CD8-positive, alpha-beta memory T cell (primary cell): ENCODE measurements around the gene MMP24OS. TPM values are rescaled to one million over a fixed set of nuclear protein-coding genes. Genes with fewer than 3 reads are reported as not detected.
A peak's percentile ranks its signal among the peaks of the same experiment; 100 is the strongest.

Experiments
- CTCF ChIA-PET: fragments of 350-600 bp; sonication (Branson Sonifier 250); formaldehyde crosslinking; loops from one replicate; lab custom pipeline; 2021; ENCODE audit warnings: antibody characterized with exemption; lab: Charles Lee
- POLR2A ChIA-PET: fragments of 350-600 bp; sonication (Branson Sonifier 250); formaldehyde crosslinking; loops from one replicate; lab custom pipeline; 2021; ENCODE audit warnings: antibody characterized with exemption; lab: Charles Lee
- DNase-seq, 5 donors: peaks; one replicate each; pipeline versions ENCODE4 v3.0.0 to v3.0.0-alpha.2; 2020 to 2022; ENCODE audit warnings: mixed read lengths in 1 of 5
- H3K27ac ChIP-seq: one replicate; pipeline ENCODE4 v1.7.0; 2013; ENCODE audit warnings: low read depth, mild to moderate bottlenecking, low read length, moderate library complexity
- H3K27me3 ChIP-seq: 2 replicates; pipeline ENCODE4 v1.7.0; 2013; ENCODE audit warnings: low read length, mild to moderate bottlenecking; ENCODE audit not compliant: insufficient read depth, poor library complexity, severe bottlenecking
- H3K36me3 ChIP-seq: 2 replicates; pipeline ENCODE4 v1.7.0; 2013; ENCODE audit warnings: mild to moderate bottlenecking, low read length, moderate library complexity; ENCODE audit not compliant: insufficient read depth
- H3K4me1 ChIP-seq: 2 replicates; pipeline ENCODE4 v1.7.0; 2013; ENCODE audit warnings: mild to moderate bottlenecking, low read length, moderate library complexity; ENCODE audit not compliant: insufficient read depth
- H3K4me3 ChIP-seq: 2 replicates; pipeline ENCODE4 v1.7.0; 2013; ENCODE audit warnings: mild to moderate bottlenecking, low read length
- H3K9me3 ChIP-seq: 2 replicates; pipeline ENCODE4 v1.7.0; 2013; ENCODE audit warnings: mild to moderate bottlenecking, low read length
- H3K27ac Mint-ChIP-seq, 8 donors: one replicate each; pipeline ENCODE4 v1.8.0; 2020 to 2021; ENCODE audit warnings: mixed read lengths in 8 of 8, mild to moderate bottlenecking in 6 of 8, inconsistent platforms in 3 of 8, moderate library complexity in 3 of 8
- H3K27me3 Mint-ChIP-seq, 2 donors: one replicate each; pipeline ENCODE4 v1.8.0; 2020 to 2021; ENCODE audit warnings: mixed read lengths in 2 of 2, mild to moderate bottlenecking in 1 of 2, moderate library complexity in 1 of 2
- H3K36me3 Mint-ChIP-seq, 3 donors: one replicate each; pipeline ENCODE4 v1.8.0; 2020 to 2021; ENCODE audit warnings: mixed read lengths in 3 of 3, inconsistent platforms in 1 of 3, mild to moderate bottlenecking in 1 of 3
- H3K4me1 Mint-ChIP-seq, 3 donors: one replicate each; pipeline ENCODE4 v1.8.0; 2020 to 2021; ENCODE audit warnings: mixed read lengths in 3 of 3, inconsistent platforms in 1 of 3, mild to moderate bottlenecking in 1 of 3
- H3K4me3 Mint-ChIP-seq, 7 donors: one replicate each; pipeline ENCODE4 v1.8.0; 2020 to 2021; ENCODE audit warnings: mixed read lengths in 7 of 7, mild to moderate bottlenecking in 6 of 7, moderate library complexity in 4 of 7, inconsistent platforms in 2 of 7
- H3K9me3 Mint-ChIP-seq, 5 donors: one replicate each; pipeline ENCODE4 v1.8.0; 2020 to 2022; ENCODE audit warnings: mixed read lengths in 5 of 5, mild to moderate bottlenecking in 3 of 5, moderate library complexity in 2 of 5, inconsistent platforms in 1 of 5
- polyA plus RNA-seq: library from polyadenylated mRNA; unstranded; fragments of 300-500 nt; fragmentation: Illumina TruSeq; gene quantifications from one replicate; pipeline ENCODE4 v1.2.3, GENCODE V29; 2021
- total RNA-seq, 2 experiments: library from RNA; stranded (reverse); gene quantifications; one replicate each; pipeline ENCODE4 v1.2.3, GENCODE V29; 2021

Gene MMP24OS
- total and polyA plus RNA-seq, 3 experiments from 2014 or later, result 14.0 to 36.6 (median 36.5) TPM

- Mint-ChIP-seq H3K4me3 (no peak overlapping the region), H3K9me3 (no peaks in the 10 kb centered on the region)
- CTCF ChIA-PET, result interaction anchor here (0.8 kb wide), 1 partner anchor 11 kb away, joined by 4 read pairs; no protein-coding TSS in a partner anchor
Observed at GRCh38 chr20:35292504-35293285, 14.8 kb upstream of the MMP24OS start.

DNA sequence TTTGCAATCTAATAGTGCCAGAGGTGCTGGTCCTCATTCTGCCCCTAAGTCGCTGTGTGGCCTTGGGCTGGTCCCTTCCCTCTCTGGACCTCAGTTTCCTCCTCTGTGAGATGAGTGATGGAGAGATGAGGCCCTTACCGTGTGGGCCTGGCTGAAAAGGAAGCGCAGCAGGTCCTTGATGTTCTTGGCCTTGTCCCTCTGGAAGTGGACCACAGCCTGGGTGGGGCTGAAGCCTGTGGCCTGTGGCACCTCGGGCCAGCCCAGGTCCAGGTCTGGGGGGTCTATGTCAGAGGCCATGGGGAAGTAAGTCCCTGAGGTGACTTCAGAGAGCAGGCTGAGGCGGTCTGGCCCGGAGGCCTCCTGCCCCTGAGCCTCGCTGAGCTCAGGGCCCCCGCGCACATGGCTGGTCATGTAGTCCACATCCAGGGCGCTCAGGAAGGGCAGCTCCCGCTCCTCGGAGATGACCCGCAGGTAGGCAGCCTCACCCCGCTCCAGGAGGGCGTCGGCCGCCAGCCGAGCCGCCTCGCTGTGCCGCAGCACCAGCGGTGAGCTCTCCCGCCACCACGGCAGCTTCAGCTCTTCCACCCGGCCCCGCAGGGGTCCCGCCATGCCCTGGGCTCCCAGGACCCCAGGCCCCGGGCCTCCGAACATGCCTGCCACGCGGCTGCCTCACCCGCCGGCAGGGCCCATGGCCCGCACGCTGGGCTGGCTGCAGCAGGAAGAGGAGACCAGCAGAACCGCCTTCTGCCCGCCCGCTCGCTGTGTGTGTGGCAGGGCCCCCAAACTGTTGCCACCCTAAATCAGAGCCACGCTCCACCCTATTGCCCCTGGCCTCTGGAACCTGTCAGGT lies 14.0 kb upstream of the MMP24OS start, which contains the start of gene FAM83C:
FAM83C (minus strand) TSS at position 772 of the 850 bp plus-strand sequence; CDS start at position 651, 121 bp downstream.
- POLR2A ChIA-PET, result no interaction called here
- CTCF ChIA-PET, result interaction anchor here (1.1 to 1.9 kb wide), 2 partner anchors 12 to 143 kb away, joined by 3 to 8 read pairs; no protein-coding TSS in a partner anchor

More at GRCh38 chr20:35292504-35293285, 14.8 kb upstream of the MMP24OS start:
- Histone ChIP-seq H3K27me3 (no peaks in the 10 kb centered on the region), H3K36me3 (no peaks in the 10 kb centered on the region), H3K27ac (no peak overlapping the region), H3K4me1 (no peaks in the 10 kb centered on the region), H3K4me3 (no peak overlapping the region), H3K9me3 (no peaks in the 10 kb centered on the region)
- H3K27me3 Mint-ChIP-seq, result peaks cover 2 to 25% of the 10 kb centered on the region in 2 donors
- H3K4me1 Mint-ChIP-seq, result no peaks in the 10 kb centered on the region
- POLR2A ChIA-PET, result no interaction called here
- no peak for DNase-seq
- H3K27ac Mint-ChIP-seq, result no peak overlapping the region
- H3K36me3 Mint-ChIP-seq, result no peaks in the 10 kb centered on the region

GRCh38 chr20:35290887-35291417 lies 13.0 kb upstream of the MMP24OS start:
- no peaks in the 10 kb centered on the region for H3K4me1 ChIP-seq
- POLR2A ChIA-PET, result no interaction called here
- no peak overlapping the region for H3K4me3 ChIP-seq
- CTCF ChIA-PET, result interaction anchor here (1.1 to 1.9 kb wide), 2 partner anchors 13 to 144 kb away, joined by 3 to 8 read pairs; no protein-coding TSS in a partner anchor
- H3K27ac Mint-ChIP-seq, result no peak overlapping the region
- H3K27me3 ChIP-seq, result no peaks in the 10 kb centered on the region
- peaks cover 0 to 25% of the 10 kb centered on the region in 2 donors for H3K27me3 Mint-ChIP-seq
- no peaks in the 10 kb centered on the region for H3K9me3 Mint-ChIP-seq
- no peak overlapping the region for H3K27ac ChIP-seq
- H3K36me3 ChIP-seq, result no peaks in the 10 kb centered on the region
- DNase-seq, result no peak
- no peak overlapping the region for H3K4me3 Mint-ChIP-seq
- H3K4me1 Mint-ChIP-seq, result peaks cover 0 to 2% (median 2%) of the 10 kb centered on the region in 3 donors
- no peaks in the 10 kb centered on the region for H3K9me3 ChIP-seq
- no peaks in the 10 kb centered on the region for H3K36me3 Mint-ChIP-seq

More for the DNA sequence above, 14.0 kb upstream of the MMP24OS start, which contains the start of gene FAM83C:
- Histone ChIP-seq H3K4me3 (no peak within 1 kb of the TSS), H3K27me3 (no peaks in the 10 kb centered on the region), H3K9me3 (no peaks in the 10 kb centered on the region), H3K4me1 (no peaks in the 10 kb centered on the region), H3K27ac (no peak within 1 kb of the TSS), H3K36me3 (no peaks in the 10 kb centered on the region)
- Mint-ChIP-seq H3K4me3 (no peak within 1 kb of the TSS), H3K27me3 (peaks cover 2 to 25% of the 10 kb centered on the region in 2 donors), H3K9me3 (no peaks in the 10 kb centered on the region), H3K4me1 (no peaks in the 10 kb centered on the region), H3K36me3 (no peaks in the 10 kb centered on the region), H3K27ac (no peak within 1 kb of the TSS)
- no peak for DNase-seq

DNA sequence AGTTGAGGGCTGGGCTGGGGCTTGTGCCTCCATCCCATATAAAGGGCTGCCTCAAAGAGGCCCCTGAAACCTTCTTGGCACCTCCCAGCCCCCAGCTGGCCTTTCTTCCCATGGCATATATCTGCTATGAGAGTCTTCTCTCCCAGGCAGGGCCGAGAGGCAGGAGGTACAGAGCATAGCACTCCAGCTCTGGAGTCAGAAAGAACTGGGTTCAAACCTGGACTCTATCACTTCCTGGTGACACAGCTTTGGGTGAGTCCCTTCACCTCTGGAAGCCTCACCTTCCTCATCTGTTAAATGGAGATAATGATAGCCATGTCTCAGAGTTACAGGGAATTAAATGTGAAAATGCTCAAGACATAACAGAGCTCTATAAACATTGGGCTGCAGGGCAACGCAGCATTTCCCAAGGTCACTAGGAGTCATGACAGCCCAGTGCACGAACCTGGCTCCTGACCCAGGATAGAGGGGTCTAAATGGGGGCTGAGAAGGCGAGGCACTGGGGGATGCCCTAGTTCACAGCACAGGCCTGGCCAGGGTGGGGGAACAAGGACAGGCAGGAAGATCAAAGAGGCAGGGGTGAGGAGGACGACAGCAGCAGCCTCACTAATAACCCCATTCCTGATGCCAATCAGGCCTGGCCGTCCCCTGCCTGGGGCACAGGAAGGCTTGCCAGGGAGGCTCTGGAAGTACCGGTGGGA lies 12.4 kb upstream of the MMP24OS start:
- H3K4me3 ChIP-seq, result no peak overlapping the region
- H3K9me3 ChIP-seq, result no peaks in the 10 kb centered on the region
- H3K27ac ChIP-seq, result no peak overlapping the region
- ChIA-PET CTCF (interaction anchor here (1.9 to 2.6 kb wide), 2 partner anchors 14 kb away, joined by 8 to 11 read pairs; no protein-coding TSS in a partner anchor), POLR2A (no interaction called here)
- Mint-ChIP-seq H3K36me3 (no peaks in the 10 kb centered on the region), H3K4me3 (peak overlapping the region in 1 of 7 donors; percentile 61), H3K9me3 (no peaks in the 10 kb centered on the region), H3K4me1 (peaks cover 0 to 8% (median 7%) of the 10 kb centered on the region in 3 donors), H3K27ac (no peak overlapping the region), H3K27me3 (peaks cover 0 to 20% of the 10 kb centered on the region in 2 donors)
- H3K27me3 ChIP-seq, result no peaks in the 10 kb centered on the region
- H3K36me3 ChIP-seq, result no peaks in the 10 kb centered on the region
- no peak for DNase-seq
- no peaks in the 10 kb centered on the region for H3K4me1 ChIP-seq

- no peak for DNase-seq
- POLR2A ChIA-PET, result interaction anchor here (0.7 to 1.5 kb wide), 2 partner anchors 10 to 161 kb away, joined by 3 read pairs; partner anchors contain the start of gene MMP24OS
- H3K4me3 ChIP-seq, result no peak overlapping the region
- no peaks in the 10 kb centered on the region for H3K27me3 ChIP-seq
- CTCF ChIA-PET, result interaction anchor here (2.6 kb wide), 1 partner anchor 16 kb away, joined by 11 read pairs; no protein-coding TSS in a partner anchor
- H3K27ac Mint-ChIP-seq, result peak overlapping the region in 1 of 8 donors; percentile 29
- H3K9me3 Mint-ChIP-seq, result no peaks in the 10 kb centered on the region
- H3K27me3 Mint-ChIP-seq, result peaks cover 0 to 6% of the 10 kb centered on the region in 2 donors
- peaks cover 12 to 24% (median 19%) of the 10 kb centered on the region in 3 donors for H3K4me1 Mint-ChIP-seq
- H3K27ac ChIP-seq, result no peak overlapping the region
- H3K4me3 Mint-ChIP-seq, result peak overlapping the region in 1 of 7 donors; percentile 48
- peaks cover 0 to 10% (median 0%) of the 10 kb centered on the region in 3 donors for H3K36me3 Mint-ChIP-seq
- H3K4me1 ChIP-seq, result peaks cover 11% of the 10 kb centered on the region
- H3K9me3 ChIP-seq, result no peaks in the 10 kb centered on the region
- no peaks in the 10 kb centered on the region for H3K36me3 ChIP-seq
Observed at GRCh38 chr20:35288325-35289060, 10.6 kb upstream of the MMP24OS start.

DNA sequence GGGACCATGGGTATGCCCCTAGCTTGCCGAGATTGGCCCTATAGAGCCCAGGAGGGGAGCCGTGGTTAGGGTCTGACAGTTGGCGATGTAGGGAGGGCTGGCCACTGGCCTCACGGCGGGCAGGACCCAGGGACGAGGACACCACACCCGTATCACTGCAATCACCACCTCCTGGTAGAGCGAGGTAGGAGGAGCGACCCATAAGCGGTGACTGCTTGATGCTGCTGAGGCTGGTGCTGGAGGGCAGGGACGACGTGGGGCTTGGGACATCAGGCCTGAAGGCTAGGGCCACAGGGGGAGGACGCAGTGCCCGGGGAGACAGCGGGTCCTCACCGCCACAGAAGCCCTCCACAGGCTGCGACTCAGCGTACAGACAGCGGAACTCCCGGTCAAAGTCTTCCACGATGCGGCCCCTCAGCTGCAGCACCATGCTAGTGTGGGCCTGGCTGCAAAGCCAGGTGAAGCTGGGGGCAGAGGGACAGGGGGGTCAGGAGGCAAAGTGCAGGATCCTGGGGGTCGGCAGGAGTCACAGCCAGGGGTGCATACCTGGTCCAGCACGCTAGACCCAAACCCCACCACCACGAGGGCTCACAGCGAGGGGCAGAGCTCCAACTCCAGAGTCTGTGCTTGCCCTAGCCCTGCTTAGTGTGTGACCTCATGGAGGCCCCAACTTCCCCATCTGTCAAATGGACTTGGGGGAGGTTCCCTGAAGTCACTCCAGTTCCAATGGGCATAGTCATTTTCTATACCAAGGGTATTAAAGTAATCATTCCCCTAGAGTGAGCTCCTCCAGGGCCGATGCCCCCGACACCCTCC lies 9.8 kb upstream of the MMP24OS start:
- peaks cover 19 to 31% (median 23%) of the 10 kb centered on the region in 3 donors for H3K4me1 Mint-ChIP-seq
- no peaks in the 10 kb centered on the region for H3K27me3 ChIP-seq
- peaks cover 14% of the 10 kb centered on the region for H3K4me1 ChIP-seq
- no peaks in the 10 kb centered on the region for H3K9me3 ChIP-seq
- no peaks in the 10 kb centered on the region for H3K9me3 Mint-ChIP-seq
- H3K27me3 Mint-ChIP-seq, result peaks cover 0 to 3% of the 10 kb centered on the region in 2 donors
- no peak overlapping the region for H3K27ac Mint-ChIP-seq
- H3K27ac ChIP-seq, result no peak overlapping the region
- POLR2A ChIA-PET, result interaction anchor here (0.5 to 1.5 kb wide), 2 partner anchors 10 to 23 kb away, joined by 3 read pairs; partner anchors contain the start of gene MMP24OS
- DNase-seq, result no peak
- CTCF ChIA-PET, result interaction anchor here (2.6 kb wide), 1 partner anchor 17 kb away, joined by 11 read pairs; no protein-coding TSS in a partner anchor
- H3K4me3 ChIP-seq, result no peak overlapping the region
- peaks cover 0 to 13% (median 3%) of the 10 kb centered on the region in 3 donors for H3K36me3 Mint-ChIP-seq
- H3K4me3 Mint-ChIP-seq, result peak overlapping the region in 1 of 7 donors; percentile 48
- no peaks in the 10 kb centered on the region for H3K36me3 ChIP-seq
